ENCODE data around the gene SCARB2.
A peak's percentile ranks its signal among the peaks of the same experiment; 100 is the strongest.

The SCARB2 gene

DNA sequence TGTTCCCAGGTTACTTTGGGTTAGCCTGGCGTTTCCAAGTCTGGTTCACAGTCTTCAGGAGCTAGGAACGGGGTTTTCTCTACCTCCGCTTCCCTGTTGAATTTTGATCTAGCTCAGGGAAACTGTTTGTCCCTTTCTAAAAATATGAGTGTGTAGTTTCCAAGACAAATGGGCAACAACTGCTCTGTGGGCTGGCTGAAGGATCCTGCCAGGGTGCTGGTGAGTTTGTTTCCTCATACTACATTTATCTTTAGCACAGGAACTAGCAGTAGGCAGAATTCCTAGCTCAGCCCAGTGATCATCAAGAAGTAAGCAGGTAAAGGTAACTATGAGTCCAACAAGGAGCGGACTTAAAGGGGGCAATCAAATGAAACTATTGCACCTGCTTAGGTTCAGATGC, 24.6 kb upstream of the SCARB2 start:
- H3K4me3 ChIP-seq, result no peak overlapping the region
- DNase-seq (ENCODE audit: low spot score), result no peak
- TF ChIP-seq, protein P1, sequence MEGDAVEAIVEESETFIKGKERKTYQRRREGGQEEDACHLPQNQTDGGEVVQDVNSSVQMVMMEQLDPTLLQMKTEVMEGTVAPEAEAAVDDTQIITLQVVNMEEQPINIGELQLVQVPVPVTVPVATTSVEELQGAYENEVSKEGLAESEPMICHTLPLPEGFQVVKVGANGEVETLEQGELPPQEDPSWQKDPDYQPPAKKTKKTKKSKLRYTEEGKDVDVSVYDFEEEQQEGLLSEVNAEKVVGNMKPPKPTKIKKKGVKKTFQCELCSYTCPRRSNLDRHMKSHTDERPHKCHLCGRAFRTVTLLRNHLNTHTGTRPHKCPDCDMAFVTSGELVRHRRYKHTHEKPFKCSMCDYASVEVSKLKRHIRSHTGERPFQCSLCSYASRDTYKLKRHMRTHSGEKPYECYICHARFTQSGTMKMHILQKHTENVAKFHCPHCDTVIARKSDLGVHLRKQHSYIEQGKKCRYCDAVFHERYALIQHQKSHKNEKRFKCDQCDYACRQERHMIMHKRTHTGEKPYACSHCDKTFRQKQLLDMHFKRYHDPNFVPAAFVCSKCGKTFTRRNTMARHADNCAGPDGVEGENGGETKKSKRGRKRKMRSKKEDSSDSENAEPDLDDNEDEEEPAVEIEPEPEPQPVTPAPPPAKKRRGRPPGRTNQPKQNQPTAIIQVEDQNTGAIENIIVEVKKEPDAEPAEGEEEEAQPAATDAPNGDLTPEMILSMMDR (IDR thresholded peaks at IDR 0.05), result no peak
- H3K27ac ChIP-seq, result peak overlapping the region; percentile 24 to 78

DNA sequence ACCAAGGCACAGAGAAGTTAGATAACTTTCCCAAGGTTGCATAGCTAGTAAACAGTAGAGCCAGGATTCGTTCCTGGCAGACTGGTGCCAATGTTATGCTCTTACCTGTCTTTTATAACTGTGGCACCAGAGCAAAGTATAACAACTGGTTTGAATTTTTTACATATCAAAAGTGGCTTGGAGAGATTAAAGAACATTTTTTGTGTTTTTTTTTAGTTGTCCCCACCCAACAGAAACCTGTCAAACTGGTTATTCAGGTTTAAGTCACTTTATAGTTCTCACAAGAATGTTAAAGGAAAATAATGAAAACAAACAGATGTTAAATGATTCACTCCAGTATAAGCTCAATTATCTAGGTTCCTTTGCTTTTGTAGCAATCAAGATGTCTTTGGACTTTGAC, 22.3 kb upstream of the SCARB2 start:
- DNase-seq (ENCODE audit: low spot score), result no peak
- TF ChIP-seq, protein P1 (IDR thresholded peaks at IDR 0.05), result no peak
- Histone ChIP-seq H3K4me3 (no peak overlapping the region), H3K27ac (no peak overlapping the region)

DNA sequence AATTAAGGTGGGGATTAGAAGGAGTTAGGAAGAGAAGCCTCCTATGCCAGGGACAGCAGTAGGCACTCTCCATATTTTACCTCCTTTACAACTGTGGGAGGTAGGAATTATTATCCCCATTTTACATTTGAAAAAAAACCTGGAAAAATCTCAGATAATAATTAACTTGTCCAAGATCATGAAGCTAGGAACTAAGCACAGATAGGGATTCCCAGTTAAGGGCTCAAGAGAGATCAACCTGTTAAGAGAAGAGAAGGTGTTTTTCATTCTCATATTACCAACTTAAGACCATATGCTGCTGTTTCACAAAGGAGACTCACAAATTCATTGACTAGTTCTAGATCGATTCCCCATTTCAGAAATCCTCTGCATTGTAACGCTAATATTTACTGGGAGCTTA, 21.8 kb upstream of the SCARB2 start:
- TF ChIP-seq, protein P1 (IDR thresholded peaks at IDR 0.05), result no peak
- Histone ChIP-seq H3K4me3 (no peak overlapping the region), H3K27ac (no peak overlapping the region)
- DNase-seq (ENCODE audit: low spot score), result no peak

DNA sequence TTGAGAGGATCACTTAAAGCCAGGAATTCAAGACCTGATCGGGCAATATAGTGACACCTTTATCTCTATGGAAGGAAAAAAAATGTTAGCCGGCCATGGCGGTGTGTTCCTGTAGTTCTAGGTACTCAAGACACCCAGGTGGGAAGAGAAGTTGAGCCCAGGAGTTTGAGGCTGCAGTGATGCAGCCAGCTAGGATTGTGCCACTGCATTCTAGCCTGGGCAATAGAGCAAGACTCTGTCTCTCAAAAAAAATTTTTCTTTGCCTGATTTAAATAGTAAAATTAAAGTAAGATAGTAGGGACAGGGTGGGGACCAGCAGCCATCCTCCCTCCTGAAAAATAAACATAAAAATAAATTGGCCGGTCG, 21.0 kb upstream of the SCARB2 start:
- TF ChIP-seq, protein P1 (IDR thresholded peaks at IDR 0.05), result no peak
- Histone ChIP-seq H3K4me3 (no peak overlapping the region), H3K27ac (no peak overlapping the region)
- DNase-seq (ENCODE audit: low spot score), result no peak

DNA sequence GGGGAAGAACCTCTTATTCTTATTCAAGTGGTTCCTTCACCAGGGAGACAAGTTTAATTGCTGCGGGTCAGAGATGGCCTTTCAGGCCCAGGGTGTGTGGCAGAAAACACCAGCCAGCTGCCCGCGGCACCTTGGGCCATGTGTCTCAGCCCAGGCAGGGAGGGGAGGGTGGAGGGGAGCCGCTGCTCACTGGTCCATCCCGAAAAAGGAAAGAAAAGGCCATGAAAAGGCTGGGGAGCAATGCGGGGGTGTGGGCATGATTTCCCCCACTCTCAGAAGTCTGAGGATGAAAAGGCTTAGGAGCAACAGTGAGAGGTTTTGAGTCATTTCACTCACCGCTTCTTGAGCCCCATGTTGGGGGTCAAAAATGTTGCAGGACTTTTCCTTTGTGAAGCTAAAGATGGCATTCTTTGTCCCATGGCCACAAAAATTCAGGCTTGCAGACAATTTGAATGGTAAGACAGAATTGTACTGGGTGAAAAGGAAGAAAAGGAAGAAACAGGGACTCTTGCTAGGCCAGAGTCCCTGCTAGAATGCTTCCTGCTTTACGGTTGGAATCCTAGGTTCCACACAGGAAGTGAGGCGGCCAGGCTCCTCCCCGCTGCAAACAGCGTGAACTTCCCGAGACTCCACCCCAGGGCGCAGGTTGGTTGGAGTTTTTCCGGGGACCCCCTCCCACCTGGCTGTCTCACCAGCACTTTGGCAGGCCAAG, 20.5 kb upstream of the SCARB2 start:
- no peak overlapping the region for H3K27ac ChIP-seq
- no peak overlapping the region for H3K4me3 ChIP-seq
- no peak for DNase-seq (ENCODE audit: low spot score)
- TF ChIP-seq, protein P1 (IDR thresholded peaks at IDR 0.05), result no peak

DNA sequence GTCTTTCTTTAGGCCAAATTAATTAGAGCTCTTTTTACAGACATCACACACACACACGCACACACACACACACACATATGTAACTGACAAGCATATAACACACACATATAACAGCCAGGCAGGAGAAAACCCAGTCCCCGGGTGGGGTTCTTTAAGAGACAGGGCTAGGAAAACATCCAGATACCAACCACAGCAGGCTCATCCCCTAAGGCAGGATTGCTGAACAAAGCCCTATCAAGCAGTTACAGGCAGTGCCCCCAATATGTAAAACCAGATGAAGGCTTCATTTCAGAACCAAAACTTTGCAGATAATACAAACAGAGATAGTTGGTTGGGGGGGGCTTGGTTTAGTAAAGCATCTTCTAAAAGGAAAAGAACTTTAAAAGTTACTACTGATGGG, 19.9 kb upstream of the SCARB2 start:
- Histone ChIP-seq H3K4me3 (no peak overlapping the region), H3K27ac (no peak overlapping the region)
- no peak for DNase-seq (ENCODE audit: low spot score)
- TF ChIP-seq, protein P1 (IDR thresholded peaks at IDR 0.05), result no peak

DNA sequence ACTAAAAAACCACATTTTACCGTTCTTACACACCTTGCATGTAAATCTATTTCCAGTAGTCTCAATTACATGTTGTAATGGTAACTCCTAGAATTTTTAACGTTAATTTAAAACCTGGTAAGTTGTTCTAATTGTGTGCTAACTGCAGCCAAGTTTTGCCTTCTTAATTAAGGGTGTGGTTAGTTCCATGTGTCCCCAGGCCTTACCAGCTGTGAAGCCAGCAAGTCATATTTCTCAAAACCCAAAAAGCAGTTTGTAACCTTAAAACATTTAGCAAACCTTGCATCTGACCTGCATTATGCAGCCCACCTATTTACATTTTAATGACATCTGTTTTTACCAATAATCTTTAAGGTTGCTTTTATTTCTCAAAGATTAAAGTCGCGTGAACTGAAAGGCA, 19.5 kb upstream of the SCARB2 start:
- Histone ChIP-seq H3K4me3 (no peak overlapping the region), H3K27ac (no peak overlapping the region)
- DNase-seq (ENCODE audit: low spot score), result no peak
- TF ChIP-seq, protein P1 (IDR thresholded peaks at IDR 0.05), result no peak

All from coronary artery (tissue), 2 donors.